ENCODE results near the gene ZBTB49.

ZBTB49 gene

DNA sequence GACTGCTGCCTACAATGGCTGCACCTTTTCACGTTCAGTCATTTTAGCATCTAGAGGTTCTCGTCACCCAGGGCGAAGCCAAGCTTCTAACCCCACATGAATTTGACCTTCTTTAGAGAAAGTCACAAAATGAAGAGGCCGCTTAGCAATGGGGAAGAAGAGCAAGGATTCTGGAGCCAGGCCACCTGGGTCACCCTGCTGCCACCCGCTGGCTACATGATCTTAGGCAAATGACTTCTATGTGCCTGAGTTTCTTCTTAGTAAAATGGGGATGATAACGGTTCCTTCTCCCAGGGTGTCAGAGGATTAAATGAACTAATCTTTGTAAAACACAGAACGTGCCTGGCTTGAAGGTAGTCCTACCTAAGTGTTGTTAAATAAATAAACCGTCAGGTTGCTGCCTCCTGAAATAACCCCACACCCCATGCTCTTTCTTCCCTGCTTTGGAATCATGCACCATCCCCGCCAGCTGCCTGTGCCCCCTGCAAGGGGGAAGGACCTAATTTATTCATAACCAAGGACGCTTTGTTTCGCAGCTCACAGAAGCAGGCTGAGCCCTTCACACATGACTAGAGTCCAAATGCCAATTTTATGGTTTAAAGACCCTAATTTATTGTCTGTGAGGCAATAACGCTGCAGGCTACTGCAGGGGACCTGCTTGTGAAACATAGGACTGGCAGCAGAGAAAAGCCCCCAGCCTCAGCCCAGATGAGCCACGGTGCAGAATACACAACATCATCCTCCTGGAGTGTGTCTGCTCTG lies 68.2 kb downstream of the ZBTB49 start:
- no peak for DNase-seq (ENCODE audit: low read depth)

DNA sequence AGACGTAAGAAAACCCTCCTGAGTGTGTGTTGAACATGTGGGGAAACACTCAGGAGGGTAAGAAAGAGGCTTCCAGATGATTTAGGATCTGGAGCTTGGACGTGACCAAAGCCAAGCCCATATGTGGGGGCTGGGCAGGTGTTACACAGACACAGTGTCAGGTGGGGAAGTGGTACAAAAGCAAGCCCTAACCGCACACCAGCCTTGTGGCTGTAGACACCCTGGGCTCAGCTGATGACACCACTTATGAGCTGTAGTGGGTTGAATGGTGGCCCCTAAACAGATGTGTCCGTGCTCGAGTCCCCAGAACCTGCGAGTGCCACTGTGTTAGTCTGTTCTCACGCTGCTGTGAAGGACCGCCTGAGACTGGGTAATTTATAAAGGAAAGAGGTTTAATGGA lies 71.8 kb downstream of the ZBTB49 start:
- DNase-seq (ENCODE audit: low read depth), result no peak

DNA sequence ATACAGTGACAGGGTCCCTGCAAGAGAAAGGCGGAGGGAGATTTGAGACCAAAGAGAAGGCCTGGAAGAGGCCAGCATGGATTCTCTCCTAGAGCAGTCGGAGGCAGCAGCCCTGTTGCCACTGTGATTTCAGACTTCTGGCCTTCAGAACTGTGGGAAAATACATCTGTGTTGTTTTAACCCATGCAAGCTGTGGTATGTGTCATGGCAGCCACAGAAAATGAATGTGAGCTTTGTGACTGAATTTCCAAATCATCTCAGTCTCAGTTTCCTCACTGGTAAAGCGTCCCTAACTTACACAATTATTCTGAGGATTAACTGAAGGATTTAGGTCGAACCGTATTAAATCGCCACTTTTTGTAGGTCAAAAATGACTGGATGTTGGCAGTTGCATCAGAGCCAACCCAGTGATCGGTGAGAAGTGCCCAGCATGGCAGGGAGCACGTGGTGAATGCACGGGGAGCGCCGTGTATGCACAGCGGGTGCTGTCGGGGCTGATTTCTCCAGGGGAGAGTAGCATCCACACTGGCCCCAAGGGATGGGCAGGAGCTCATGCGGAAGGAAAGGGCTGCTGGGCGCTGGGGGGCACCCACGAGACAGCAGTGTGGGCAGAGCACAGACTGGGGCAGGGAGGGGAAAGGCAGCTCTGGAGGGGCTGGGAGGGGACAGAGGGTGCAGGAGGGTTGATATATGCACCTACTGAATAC lies 73.1 kb downstream of the ZBTB49 start:
- DNase-seq (ENCODE audit: low read depth), result no peak

DNA sequence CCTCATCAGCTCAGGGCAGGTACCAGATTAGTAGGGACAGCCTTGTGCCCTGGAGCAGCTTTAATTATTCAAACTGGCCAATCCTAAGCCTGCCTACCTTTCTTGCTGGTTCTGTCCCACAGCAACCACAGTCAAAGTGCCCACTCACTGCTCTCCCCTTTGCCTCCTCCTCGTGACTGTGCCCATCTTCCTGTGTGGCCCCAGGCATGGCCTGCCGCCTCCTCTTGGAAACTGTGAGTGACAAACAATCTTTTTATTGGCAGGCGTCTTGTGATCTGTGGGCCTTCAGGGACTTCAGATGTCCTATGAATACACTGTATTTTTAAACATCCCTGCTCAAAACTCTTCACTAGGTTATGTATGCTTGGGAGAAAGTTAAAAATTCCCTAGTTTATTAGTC lies 74.0 kb downstream of the ZBTB49 start:
- no peak for DNase-seq (ENCODE audit: low read depth)

DNA sequence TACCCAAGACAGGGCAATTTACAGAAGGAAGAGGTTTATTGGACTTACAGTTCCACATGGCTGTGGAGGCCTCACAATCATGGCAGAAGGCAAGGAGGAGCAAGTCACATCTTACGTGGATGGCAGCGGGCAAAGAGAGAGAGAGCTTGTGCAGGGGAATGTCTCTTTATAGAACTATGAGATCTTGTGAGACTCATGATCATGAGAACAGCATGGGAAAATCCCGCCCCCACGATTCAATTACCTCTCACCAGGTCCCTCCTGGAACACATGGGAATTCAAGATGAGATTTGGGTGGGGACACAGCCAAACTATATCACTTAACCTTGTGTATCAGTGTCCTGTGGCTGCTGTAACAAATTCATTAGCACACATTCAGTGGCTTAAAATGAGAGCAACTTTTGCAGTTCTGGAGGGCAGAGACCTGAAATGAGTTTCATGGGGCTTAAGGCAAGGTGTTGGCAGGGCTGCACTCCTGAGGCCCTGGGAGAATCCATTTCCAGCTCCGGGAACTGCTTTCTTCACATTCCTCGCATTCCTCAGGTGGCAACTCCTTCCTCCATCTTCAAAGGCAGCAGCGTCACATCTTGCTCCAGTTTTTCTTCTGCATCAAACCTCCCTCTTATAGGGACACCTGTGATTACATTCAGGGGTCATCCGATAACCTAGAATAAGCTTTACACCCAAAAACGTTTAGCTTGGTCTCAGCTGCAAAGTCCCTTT lies 74.6 kb downstream of the ZBTB49 start:
- no peak for DNase-seq (ENCODE audit: low read depth)

DNA sequence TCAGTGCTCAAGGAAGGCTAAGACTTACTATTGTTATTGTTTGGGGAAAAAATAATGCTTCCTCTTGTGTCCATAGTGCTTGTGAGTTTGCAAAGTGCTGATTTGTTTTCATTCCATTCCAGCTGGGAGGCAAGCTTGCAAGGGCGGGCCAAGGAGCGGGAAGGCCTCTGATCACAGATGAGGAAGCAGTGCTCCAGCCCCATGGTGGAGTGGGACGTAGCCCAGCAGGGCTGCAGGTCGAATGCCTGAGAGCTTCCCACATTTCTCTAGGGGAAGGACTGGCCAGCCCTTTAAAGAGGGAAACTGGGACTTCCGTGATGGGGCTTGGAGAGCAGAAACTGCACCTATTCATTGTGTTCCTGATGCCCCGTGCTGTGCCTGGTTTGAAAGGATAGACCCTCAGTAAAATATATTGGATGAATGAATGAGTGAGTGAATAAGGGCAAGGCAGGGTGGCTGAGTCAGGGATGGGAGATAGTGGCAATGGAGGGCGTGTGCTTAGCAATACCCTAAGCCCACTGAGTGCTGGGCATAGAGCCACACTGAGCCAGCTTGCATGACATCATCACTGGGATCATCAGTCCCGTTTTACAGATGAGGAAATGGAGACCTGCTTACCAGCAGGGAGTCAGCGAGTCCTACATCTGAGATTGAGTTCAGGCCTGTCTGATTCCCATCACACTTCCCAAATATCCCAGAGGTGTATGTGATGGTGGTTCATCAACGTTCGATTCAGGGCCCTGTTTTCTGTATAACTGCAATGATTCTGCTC lies 78.9 kb downstream of the ZBTB49 start:
- no peak for DNase-seq (ENCODE audit: low read depth)

All from fibroblast of the conjunctiva (primary cell).